ENCODE results near the gene DYRK3. TPM values are rescaled to one million over a fixed set of nuclear protein-coding genes. Genes with fewer than 3 reads are reported as not detected.

The DYRK3 gene
- total RNA-seq, 1 donor from 2014 or later: 17.9 TPM

DNA sequence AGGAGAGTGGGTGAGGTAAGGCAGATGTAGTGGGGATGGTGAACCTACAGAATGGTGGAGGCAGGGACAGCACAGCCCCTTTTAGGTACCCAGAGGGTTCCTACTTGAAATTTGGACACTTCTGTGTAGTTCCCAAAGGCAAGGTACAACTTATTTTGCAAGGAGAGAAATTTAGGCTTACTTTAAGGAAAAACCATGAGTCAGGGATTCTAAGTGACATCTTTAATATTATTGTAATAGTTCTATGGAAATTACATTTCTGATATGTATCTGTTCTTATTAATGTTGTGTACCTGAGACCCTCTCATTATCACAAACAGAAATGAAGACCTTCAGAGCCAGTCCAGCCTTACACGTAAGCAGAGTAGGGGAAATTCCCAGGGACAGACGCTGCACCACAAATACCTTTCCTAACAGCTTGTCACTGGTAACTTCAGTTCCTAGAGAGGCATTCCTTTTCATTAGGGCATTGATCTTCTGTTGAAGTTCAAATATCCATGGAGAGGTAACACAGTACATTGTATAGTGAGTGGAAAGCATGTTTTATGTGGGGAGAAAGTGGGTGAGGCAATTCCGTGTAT, 7.9 kb downstream of the DYRK3 start:
- H3K36me3 ChIP-seq: peaks cover 8 to 18% of the 10 kb centered on the region in 2 donors
- TF ChIP-seq, protein P1, sequence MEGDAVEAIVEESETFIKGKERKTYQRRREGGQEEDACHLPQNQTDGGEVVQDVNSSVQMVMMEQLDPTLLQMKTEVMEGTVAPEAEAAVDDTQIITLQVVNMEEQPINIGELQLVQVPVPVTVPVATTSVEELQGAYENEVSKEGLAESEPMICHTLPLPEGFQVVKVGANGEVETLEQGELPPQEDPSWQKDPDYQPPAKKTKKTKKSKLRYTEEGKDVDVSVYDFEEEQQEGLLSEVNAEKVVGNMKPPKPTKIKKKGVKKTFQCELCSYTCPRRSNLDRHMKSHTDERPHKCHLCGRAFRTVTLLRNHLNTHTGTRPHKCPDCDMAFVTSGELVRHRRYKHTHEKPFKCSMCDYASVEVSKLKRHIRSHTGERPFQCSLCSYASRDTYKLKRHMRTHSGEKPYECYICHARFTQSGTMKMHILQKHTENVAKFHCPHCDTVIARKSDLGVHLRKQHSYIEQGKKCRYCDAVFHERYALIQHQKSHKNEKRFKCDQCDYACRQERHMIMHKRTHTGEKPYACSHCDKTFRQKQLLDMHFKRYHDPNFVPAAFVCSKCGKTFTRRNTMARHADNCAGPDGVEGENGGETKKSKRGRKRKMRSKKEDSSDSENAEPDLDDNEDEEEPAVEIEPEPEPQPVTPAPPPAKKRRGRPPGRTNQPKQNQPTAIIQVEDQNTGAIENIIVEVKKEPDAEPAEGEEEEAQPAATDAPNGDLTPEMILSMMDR (IDR thresholded peaks at IDR 0.05): no peak
- H3K9me3 ChIP-seq: no peaks in the 10 kb centered on the region
- no peak overlapping the region for H3K27ac ChIP-seq
- H3K4me1 ChIP-seq: no peaks in the 10 kb centered on the region
- H3K27me3 ChIP-seq: no peaks in the 10 kb centered on the region
- H3K4me3 ChIP-seq: no peak overlapping the region
- intact Hi-C loops (cut with DNase I): no loop called here
- no peak for DNase-seq (ENCODE audit: low spot score in 2 of 2)

DNA sequence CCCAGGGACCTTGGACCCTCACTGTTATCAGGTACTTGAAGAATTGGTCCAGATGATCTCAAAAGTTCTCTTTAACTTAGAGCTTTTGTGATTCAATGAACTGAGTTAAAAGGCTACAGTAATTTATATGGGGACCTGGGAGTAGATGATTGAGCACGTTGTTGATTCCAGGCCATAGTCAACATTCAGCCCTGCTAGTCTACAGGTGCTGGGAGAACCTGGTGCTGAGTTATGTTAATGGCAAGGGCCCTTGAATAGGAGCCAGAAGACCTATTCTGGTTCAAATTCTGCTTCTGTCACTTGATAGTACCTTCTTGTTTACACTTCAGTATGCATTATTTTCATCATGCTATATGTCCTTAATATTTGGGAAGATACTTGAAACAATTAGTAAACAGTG, 11.2 kb downstream of the DYRK3 start:
- Histone ChIP-seq H3K36me3 (peaks cover 8 to 21% of the 10 kb centered on the region in 2 donors), H3K4me1 (no peaks in the 10 kb centered on the region), H3K9me3 (no peaks in the 10 kb centered on the region), H3K27ac (no peak overlapping the region), H3K27me3 (no peaks in the 10 kb centered on the region), H3K4me3 (no peak overlapping the region)
- TF ChIP-seq, protein P1 (IDR thresholded peaks at IDR 0.05): no peak
- intact Hi-C loops (cut with DNase I): no loop called here
- DNase-seq (ENCODE audit: low spot score in 2 of 2): no peak

DNA sequence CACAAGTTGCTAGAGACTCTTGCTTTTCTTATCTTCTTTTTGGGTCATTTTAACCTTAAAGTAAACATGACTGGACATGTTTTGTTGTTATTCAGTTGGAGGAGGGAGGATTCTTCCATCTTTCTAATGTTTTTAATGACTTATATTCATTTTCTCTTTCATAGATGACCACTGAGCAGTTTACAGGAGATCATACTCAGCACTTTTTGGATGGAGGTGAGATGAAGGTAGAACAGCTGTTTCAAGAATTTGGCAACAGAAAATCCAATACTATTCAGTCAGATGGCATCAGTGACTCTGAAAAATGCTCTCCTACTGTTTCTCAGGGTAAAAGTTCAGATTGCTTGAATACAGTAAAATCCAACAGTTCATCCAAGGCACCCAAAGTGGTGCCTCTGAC, 11.9 kb downstream of the DYRK3 start:
- no peak overlapping the region for H3K27ac ChIP-seq
- no peaks in the 10 kb centered on the region for H3K27me3 ChIP-seq
- peaks cover 8 to 21% of the 10 kb centered on the region in 2 donors for H3K36me3 ChIP-seq
- H3K4me1 ChIP-seq: no peaks in the 10 kb centered on the region
- H3K4me3 ChIP-seq: no peak overlapping the region
- no peaks in the 10 kb centered on the region for H3K9me3 ChIP-seq
- intact Hi-C loops (cut with DNase I): no loop called here
- TF ChIP-seq, protein P1 (IDR thresholded peaks at IDR 0.05): no peak
- no peak for DNase-seq (ENCODE audit: low spot score in 2 of 2)

DNA sequence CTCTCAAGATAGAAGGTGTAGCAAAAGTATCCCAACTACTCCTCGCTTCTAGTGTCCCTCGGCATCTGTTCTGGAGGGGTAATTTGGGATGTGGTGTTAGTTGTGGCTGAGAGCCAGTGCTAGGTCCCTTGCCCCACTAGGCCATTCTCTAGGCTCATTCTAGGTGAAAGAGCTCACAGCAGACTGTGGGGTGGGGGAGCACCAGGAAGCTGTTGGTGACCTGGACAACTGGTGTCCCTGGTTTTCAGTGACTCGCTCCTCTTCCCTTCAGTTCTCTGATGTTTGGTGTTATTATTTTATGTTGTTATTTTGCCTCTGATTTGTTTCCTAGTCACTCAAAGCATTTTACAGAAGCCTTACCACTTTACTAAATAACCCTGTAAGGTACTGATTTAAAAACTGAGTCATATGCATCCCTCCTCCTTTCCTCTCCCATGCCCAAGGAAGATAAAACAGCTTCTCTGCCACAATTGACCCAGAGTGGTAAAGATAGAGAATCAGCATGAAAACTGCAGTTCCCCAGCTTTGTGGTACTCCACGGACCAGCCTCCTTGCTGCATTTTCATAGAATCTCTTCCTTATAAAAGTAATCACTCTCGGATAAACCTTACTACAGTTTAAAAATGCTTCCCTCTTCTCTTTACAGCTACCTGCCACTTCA, 14.1 kb downstream of the DYRK3 start:
- TF ChIP-seq, protein P1 (IDR thresholded peaks at IDR 0.05): no peak
- H3K4me3 ChIP-seq: no peak overlapping the region
- intact Hi-C loops (cut with DNase I): no loop called here

DNA sequence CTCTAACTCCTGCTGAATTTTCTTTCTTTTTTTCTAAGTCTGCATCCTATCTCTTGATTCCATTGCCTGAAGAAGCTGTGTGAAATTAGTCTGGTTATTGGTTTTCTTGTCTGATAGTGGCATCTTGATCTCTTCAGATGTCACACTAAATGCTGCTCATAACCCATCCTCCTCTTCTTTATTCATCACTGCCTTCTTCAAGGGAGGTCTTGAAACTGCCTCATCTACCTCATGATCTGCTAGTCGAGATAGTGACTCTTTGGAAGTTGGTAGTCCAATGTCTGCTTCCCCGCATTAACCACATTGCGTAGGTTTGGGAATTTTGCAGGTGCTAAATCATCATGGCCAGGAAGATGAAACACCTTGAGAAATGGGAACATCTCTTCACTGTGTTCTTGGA, 15.7 kb downstream of the DYRK3 start:
- no peak for DNase-seq (ENCODE audit: low spot score in 2 of 2)
- Histone ChIP-seq H3K4me3 (no peak overlapping the region), H3K36me3 (peaks cover 8 to 21% of the 10 kb centered on the region in 2 donors), H3K27me3 (no peaks in the 10 kb centered on the region), H3K9me3 (no peaks in the 10 kb centered on the region), H3K27ac (no peak overlapping the region), H3K4me1 (no peaks in the 10 kb centered on the region)
- TF ChIP-seq, protein P1 (IDR thresholded peaks at IDR 0.05): no peak
- intact Hi-C loops (cut with DNase I): no loop called here

More for the DNA sequence above, 14.1 kb downstream of the DYRK3 start:
- no peaks in the 10 kb centered on the region for H3K27me3 ChIP-seq
- peaks cover 8 to 21% of the 10 kb centered on the region in 2 donors for H3K36me3 ChIP-seq
- H3K4me1 ChIP-seq: no peaks in the 10 kb centered on the region
- no peaks in the 10 kb centered on the region for H3K9me3 ChIP-seq
- no peak overlapping the region for H3K27ac ChIP-seq
- no peak for DNase-seq (ENCODE audit: low spot score in 2 of 2)
